ENCODE results near the gene SYT1.

The SYT1 gene

DNA sequence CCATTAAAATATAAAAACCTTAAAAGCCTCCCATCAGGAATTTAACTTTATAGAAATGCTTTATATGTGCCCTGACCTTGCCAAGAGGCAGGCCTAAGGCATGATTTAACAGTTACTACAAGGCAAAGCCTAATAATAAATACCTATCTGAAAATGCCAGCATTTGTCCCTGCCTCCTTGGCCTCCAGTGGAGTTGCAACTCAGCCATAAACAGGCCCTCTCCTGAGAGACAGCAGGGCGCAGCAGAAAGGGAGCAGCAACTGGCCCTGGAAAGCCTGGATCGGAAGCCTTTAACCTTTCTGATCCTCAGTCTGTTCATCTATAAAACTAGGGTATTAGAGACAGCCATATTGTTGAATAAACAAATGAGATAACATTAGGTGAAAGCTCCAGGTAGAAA is 501.8 kb downstream of the SYT1 start:
- no peak for DNase-seq

DNA sequence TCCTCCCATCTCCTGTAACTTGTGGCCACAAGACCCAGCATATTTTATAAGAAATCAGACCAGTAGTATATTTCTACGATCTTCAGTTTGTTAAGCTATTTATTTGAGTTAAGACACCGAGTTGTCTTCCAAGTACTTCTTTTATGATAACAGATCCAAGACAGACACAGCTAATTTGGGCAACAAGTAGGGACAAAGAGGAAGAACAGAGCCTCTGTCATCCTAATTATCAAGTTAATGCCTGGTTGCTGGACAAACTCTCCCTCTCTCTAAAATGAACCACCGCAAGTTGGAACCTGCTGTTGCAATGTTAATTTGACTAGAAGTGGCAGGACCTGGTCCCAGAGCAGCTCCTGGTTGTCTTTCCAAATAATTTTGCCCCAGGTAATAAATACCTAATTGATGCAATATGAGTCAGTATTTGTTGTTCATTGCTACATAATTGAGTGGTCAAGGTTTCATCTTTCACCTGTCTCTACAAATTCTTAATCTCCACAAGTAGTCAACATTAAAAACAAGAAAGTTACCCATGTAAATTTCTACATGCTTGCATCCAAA is 502.5 kb downstream of the SYT1 start:
- no peak for DNase-seq

DNA sequence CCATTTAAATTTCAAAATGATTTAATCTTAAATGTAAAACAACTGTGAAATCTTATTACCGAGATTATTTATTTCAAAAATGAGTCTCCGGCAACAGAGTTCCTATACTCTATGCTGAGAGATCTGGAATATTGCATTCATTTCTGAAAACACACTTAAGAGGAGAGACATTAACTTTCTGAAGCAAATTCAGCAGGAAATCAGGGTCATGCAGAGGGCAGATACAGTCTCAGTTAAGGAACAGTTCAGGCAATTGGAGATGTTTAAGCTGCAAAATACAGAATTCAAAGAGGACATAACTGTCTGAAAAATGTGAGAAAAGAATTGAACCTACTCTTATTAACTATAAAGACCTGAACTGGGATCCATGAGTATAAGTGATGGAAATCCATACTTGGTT is 505.4 kb downstream of the SYT1 start:
- no peak for DNase-seq

DNA sequence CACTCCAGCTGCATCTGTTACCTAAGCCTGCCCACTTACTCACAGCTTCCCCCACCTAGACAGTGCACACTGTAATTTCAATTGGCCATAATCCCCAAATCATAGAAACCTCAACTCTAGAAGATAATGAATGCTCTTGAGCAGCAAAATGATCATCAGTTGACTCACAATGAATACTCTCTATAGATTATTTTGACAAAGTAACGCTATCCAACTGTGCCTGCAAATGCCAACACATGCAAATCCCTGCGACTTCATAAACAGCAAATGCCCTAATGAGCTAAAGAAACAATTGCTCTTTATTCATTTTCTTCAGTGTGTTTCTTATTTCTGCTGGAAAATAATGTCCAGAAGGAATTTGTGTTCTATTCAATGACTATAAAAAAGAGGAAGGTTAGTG is 506.7 kb downstream of the SYT1 start:
- DNase-seq: no peak

DNA sequence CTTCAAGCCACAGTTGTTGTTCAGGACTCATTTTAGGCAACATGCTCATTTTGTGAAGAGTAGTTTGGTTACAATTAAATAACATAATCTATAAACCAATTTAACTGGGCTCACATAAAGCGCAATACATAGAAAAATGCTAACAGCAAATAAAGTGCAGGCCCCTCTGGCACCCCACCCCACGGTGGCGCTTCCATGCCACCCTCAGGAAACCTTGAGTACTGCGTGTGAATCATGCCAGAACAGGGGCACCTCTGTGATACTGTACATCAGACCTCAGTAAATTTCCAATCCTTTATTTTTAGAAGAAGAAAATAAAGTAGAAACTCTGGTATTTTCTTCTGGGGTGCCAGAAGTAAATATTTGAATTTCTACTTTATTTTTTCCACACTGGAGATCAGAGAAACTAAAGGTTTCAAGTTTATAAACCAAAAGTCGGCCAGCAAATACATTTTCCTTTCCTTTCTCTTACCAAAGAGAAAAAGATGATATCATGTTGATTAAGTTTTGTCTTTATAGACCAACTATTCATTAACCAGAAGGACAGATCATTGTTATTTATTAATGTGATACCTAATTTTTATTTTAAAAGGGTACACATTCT is 509.4 kb downstream of the SYT1 start:
- no peak for DNase-seq

DNA sequence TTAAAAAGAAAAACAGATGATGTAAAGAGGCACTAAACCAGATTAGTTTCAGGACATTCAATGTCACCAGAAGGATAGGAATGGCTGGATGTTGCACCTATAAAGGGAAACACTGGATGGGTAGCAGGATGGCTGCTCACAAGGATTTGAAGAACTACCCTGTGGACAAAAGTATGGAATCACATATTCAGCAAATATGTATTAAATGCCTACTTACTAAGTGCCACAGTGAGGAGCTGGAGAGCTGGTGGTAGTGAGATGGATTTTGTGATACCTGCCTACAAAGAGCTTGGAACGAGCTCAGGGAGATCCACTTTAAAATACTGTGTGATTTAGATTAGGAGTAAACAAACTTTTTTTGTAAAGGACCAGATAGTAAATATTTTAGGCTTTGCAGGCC is 510.0 kb downstream of the SYT1 start:
- no peak for DNase-seq

DNA sequence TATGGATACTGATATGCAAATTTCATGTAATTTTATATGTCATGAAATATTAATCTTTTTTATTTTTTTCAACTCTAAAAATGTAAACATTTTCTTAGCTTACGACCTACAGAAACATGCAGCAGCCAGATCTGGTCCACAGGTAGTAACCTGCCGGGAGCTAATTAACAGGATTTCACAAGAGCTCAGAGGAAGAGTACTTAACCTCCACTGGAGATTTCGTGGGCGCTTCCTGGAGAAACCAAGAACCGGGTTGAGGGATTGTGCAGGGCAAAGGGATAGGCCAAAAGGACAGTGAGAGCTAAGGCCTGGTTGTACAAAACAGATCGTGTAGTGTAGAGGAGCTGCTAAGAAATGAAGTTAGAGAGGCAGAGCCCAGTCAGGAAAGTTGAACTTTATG is 510.5 kb downstream of the SYT1 start:
- DNase-seq: no peak

DNA sequence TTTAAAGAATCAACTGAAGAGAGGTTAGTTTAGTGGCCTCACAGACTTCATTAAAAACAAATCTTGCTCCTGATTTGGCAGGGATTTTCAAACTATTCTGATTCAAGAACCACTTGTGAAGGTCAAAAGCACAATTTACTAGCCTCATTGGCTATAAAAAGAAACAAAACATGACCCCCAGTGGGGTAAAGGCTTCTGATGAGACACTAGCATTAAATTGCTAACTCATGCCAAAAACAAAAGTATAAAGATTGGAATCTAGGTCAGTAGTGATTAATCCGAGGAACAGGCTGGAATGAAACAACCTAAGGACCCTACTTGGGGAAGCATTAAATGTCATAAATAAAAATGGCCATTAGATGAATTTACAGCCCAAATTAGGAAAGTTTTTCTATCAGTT is 513.9 kb downstream of the SYT1 start:
- no peak for DNase-seq

DNA sequence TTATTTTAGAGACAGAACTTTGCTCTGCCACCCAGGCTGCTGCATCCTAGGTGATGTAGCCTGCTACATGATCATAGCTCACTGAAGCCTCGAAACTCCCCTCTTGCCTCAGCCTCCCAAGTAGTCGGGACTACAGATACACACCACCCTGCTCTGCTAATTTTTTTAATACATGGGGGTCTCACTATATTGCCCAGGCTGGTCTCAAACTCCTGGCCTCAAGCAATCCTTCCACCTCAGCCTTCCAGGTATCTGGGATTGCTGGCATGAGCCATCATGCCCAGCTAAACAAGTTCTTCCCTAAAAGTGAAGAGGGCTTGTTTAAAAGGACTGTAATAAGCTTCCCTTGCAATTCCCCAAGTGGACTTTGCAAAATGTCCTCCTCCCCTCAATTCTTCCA is 515.8 kb downstream of the SYT1 start:
- DNase-seq: no peak

DNA sequence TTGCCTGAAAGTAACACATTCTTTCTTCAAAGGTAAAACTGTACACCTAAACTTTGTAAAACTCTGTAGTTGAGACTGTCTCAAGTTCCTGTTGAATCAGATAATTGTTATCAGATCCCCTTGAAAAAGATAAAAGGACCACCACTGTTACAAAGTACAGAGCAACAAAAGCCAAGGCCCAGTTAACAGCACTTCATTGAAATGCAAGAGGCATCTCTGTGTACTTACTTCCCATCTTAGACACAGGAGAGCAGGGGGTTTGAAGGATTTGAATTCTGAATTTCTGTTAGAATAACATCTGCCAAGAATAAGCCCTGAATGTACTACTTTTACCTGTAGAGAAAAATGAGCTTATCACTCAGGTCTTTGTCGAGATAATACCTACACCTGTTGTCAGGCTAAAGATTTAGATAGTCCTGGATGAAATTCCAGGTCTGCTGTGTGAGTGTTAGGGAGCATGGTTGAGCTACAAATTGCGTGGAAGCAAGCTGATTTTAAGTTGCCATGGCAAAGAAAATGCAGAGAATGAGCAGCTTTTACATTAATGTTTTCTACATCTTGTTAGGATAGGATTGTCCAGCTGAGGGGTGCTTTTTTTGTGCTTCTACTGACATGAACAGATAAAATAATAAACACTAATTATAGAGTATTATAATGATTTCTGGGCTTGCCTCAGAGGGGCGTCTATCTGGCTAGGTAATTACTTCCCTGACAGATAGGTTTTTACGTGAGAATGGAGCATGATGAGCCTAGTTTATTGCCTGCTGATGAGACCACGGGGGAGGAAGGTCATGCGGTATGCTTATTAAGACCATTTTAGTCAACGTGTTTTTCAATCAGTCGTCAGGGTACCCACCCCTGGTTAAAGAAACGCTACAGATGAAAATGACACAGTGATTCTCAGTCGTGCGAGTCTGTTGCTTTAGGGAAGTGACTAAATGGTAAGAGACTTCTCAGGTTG is 517.0 kb downstream of the SYT1 start:
- no peak for DNase-seq

DNA sequence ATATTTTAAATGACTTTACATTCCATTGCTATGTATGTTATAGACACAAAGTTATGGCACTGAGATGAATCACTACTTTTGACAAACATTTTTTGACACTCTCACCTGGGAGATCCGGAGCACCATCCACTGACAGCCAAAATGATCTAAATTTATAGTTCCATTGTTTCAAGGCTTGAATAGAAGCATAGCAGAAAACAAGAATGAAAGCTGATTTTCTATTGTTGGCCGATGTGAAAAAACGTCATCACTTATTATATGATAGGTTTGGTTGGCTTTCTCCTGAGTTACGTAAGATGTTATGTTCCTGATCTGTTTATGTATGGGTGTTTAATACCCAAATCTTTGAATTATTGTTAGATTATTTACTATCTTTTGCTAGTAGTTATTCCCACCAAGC is 520.0 kb downstream of the SYT1 start:
- no peak for DNase-seq

DNA sequence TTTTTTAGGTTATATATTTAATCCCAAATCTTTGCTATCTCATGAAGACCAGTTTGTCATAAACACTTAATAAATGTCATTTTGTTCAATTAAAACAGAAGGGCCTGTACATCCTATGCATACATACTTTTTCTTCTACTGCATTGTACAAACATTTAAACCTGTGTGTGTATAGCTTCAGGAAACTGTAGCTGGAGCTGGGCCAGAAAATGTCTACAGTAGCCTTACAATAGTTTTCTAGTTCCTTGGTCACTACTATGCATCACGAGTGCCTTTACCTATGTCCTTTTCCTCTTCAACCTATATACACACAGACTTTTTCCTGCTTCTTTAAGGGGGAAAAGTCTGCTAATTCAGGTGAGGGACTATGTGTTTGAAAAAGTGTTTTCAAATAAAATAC is 523.4 kb downstream of the SYT1 start:
- DNase-seq: no peak

DNA sequence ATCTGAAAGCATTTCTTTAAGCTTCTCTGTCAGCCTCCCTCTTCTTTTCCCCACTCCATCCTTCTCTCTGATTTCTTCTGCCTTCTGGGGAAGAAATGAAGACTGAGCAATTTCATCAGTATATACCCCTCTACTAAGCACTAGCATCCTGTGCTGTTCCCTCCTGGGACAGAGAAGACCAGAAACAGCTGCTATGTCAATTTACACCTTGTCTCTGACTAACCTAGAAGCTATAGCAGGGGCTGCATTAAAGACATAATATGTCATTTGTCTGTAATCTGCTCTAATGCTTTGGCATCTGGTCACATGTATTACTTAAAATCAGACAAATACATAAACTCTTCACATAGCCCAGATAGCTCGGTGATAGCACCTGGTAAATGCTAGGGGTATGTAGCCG is 529.3 kb downstream of the SYT1 start:
- DNase-seq: no peak

DNA sequence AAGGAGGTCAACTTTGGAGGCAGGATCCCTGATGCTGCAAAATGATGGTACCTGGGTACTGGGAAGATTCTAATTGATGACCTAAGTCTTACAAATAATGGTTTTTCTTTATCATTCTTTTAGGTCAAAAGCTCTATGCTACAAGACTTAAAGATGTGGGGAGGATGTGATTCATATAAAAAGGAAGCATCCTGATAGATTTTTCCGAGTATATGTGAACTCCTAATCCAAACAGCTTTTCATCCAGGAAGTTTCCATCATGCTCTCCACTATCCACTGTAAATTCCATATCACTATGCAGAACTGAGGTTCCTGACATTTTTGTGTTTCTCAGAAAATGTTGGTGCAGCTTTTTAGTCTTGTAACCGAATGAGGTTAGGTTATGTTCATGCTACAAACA is 533.0 kb downstream of the SYT1 start:
- no peak for DNase-seq

DNA sequence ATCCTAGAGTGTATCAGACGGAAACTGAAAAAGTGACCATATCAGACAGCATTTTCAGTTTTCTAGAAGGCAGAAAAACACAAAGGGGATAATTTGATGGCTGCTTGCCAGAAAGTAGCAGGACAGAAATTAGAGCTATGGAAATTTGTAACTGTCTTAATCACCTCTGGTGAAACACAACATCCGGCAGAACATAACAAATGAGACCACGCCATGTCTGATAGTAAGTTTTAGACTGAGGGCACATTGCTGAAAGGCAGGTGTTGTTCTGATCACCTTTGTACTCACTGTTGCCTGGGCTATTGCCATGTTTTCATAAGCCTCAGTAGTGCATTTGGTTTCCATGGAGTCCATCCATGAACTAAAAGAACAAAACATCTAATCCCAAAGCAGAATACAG is 535.9 kb downstream of the SYT1 start:
- DNase-seq: no peak

DNA sequence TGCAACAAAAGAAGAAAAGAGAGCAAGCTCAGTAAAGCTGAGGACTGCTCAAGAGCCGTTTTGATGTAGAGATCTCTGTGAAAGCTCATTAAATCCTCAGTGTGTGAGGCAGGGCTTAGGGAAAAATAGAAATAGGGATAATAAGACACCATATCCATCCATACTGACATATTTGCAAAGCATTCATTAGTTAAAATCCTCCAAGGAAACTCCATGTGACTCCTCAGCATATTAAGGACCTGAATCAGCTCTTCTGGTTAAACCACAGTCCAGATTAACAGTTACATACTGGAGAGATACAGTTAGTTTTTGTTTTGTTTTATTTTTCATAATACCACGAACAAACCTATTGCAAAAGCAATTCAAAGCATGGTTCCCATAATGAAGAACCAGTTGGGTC is 538.0 kb downstream of the SYT1 start:
- no peak for DNase-seq

DNA sequence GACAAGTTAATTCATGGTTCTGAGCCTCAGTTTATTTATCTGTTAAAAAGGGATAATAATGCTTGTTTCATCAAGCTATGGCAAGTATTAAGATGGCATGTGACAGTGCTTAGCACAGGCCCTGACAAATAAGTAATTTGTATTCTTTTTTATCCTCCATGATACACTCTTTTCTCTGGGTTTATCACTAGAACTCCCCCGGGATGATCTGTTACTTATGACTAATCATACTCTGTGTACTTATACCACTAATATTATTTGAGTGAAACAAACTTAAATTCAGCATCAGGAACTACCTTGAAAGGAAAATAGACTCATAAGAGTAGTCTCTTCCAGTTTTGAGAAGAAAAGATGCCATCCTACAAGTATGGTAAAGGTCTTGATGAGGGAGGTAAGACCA is 542.4 kb downstream of the SYT1 start:
- no peak for DNase-seq

DNA sequence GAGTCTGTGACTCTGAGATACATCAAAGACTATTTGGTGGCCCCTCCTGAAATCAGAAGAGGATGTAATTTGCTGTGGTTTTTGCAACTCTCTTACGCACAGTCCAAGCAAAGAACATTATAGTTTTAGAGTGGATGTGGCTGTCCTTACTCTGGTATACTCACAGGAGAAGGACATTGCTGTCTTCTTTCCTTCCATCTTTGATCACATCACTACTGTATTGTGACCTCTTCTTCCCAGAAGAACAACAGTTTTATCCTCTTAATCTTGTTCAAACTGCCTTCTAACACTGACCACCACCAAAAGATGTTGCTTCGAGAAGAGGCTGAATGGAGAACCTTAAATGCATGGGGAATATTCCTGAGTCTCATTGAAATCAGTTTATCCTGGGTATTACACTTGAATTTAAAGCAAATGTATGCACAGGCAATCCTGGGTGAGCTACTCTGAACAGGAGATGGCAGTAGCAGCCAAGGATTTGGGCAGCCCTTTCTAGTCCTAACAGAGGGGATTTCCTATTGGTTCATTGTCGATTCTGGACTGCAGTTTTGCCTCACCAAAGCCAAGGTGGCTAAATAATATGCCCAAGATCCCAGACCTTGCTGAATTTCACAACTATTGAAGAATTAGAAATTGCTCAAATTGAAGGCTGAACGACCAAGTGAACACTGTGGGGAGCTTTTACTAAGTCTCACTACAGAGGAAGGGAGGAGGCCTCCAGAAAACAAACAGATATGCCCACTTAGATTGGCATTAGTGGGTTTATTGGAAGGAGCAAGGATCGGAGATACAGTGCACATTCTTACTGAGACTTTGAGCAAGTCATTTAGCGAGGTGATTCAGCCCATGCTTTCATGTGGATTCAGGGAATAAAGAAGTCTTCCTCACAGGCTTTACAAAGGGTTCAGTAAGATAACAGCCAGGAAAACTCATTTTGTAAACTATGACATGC is 543.4 kb downstream of the SYT1 start:
- DNase-seq: no peak

DNA sequence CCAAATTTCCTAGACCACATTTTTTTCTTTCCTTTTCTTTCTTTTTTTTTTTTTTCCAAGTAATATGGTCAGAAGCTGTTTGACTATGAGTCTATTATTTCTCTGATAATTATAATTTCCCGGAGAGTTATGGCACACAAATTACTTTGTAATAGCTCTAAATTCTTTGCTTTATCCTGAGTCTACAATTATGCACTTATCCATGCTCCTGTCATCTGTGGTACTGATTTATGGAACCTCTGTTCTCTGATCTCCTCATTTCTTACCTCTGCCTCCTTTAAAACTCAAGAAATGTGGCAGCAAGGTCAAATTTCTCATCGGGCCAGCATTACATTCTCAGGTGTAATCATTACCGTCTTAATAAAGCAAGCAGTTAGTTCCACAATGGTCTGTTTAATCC is 544.1 kb downstream of the SYT1 start:
- DNase-seq: no peak

DNA sequence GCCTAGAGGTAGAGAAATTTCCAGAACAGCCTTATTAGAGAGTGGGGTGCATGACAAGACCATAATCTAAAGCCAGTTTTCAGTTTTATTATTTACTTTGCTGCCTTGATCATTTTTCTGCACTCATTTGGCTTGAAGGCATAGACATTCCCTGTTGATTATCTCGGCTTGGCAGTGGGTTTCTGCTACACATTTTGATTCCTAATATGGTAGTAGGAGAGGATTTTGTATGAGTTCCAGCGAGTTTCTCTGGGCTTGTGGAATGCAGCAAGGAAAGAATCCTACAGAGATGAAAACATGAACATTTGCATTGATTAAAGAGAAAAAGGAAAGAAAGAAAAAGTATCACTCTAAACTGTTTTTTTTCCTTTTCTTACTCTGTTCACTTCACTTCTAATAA is 545.0 kb downstream of the SYT1 start:
- no peak for DNase-seq

DNA sequence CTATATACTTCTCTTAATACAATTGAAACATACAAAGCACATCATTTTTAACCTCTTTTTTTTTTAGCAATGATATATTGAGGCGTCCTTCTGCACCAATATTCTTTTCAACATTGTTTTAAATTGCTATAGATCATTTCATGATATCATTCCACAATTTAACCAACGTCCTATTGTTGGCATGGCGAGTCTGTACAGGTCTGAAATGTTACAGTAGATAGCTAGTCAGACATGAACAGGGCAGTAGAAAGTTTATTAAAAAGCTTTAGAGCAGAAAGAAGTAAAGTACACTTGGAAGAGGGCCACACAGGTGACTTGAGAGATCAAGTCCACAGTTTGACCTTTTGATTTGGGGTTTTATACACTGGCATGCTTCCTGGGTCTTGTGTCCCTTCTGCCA is 547.2 kb downstream of the SYT1 start:
- DNase-seq: no peak

DNA sequence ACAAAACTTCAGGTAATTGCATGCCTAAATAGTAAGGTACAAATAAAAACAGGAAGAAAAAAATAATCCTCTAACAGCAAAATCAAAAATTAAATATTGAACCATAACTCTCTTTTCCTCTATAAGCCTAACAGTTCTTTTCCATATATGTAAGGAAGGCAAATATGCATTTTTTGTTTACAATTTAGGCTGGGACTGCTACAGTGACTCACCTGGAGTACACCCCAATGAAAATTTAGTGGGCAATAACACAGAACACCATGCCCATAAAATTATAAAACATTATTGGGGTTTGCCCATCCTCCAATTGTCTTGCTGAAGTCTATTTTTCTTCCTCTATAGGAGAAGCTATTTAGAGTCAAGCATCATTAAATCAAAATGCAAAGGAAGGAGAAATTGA is 549.2 kb downstream of the SYT1 start:
- no peak for DNase-seq

DNA sequence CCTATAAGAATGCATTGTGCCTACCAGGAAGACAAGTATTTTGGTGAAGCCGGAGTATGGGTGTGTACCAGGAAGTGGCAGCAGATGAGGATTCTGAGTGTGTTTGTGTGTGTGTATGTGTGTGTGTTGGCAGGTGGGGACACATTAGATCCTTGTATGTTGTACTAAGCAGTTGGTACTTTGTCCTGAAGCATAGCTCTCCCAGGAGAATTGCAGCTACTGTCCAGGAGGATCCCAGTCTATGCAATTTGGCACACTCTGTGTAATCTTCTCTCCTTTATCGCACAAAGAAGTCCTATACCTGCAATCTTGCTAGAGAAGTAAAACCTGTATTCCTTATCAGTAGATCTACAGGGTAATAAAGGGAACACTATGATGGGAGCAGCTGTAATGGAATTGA is 549.7 kb downstream of the SYT1 start:
- DNase-seq: no peak

Data from CD4-positive, alpha-beta T cell treated with Interferon gamma for 1 hour (primary cell).